ENCODE results near the gene STIP1.

Gene STIP1

GRCh38 chr11:64226507-64227051 is 40.6 kb downstream of the STIP1 start:
- TF ChIP-seq, protein P1, sequence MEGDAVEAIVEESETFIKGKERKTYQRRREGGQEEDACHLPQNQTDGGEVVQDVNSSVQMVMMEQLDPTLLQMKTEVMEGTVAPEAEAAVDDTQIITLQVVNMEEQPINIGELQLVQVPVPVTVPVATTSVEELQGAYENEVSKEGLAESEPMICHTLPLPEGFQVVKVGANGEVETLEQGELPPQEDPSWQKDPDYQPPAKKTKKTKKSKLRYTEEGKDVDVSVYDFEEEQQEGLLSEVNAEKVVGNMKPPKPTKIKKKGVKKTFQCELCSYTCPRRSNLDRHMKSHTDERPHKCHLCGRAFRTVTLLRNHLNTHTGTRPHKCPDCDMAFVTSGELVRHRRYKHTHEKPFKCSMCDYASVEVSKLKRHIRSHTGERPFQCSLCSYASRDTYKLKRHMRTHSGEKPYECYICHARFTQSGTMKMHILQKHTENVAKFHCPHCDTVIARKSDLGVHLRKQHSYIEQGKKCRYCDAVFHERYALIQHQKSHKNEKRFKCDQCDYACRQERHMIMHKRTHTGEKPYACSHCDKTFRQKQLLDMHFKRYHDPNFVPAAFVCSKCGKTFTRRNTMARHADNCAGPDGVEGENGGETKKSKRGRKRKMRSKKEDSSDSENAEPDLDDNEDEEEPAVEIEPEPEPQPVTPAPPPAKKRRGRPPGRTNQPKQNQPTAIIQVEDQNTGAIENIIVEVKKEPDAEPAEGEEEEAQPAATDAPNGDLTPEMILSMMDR (IDR thresholded peaks at IDR 0.05): no peak
- H3K4me3 ChIP-seq (ENCODE audit: low read depth in 1 of 2, low read length in 1 of 2): peak overlapping the region; percentile 75 to 84
- H3K27ac ChIP-seq: peak overlapping the region; percentile 85
- H3K4me1 ChIP-seq (ENCODE audit: control insufficient read depth in 1 of 2, insufficient read depth in 1 of 2, low read depth in 1 of 2, low read length in 1 of 2): peaks cover 47 to 50% of the 10 kb centered on the region in 2 experiments
- H3K36me3 ChIP-seq: peaks cover 31% of the 10 kb centered on the region
- H3K9me3 ChIP-seq: no peaks in the 10 kb centered on the region
- no peaks in the 10 kb centered on the region for H3K27me3 ChIP-seq

DNA sequence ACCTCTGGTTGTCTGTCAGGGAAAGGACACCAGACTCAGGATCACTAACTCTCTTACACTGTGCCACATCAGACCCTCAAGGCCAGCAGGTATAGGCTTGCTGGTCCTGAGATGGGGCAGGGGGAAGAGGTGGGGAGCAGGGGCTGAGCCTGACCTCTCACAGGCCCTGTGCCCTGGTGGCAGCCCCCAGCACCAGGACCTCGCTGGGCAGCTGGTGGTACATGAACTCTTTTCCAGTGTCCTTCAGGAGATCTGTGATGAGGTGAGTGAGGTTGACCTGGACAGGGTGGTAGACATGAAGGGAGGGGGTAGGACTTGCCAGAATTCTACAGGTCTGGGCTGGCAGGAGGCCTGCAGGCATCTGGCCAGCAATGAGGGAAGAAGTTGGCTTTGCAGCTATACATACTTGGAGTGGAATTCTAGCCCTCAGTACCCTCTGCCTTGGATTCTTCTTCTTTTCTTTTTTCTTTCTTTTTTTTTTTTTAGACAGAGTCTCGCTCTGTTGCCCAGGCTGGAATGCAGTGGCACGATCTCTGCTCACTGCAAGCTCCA is 41.5 kb downstream of the STIP1 start:
- H3K27me3 ChIP-seq: no peaks in the 10 kb centered on the region
- peak overlapping the region; percentile 75 to 84 for H3K4me3 ChIP-seq (ENCODE audit: low read depth in 1 of 2, low read length in 1 of 2)
- TF ChIP-seq, protein P1 (IDR thresholded peaks at IDR 0.05): no peak
- peak overlapping the region; percentile 85 for H3K27ac ChIP-seq
- peaks cover 56 to 59% of the 10 kb centered on the region in 2 experiments for H3K4me1 ChIP-seq (ENCODE audit: control insufficient read depth in 1 of 2, insufficient read depth in 1 of 2, low read depth in 1 of 2, low read length in 1 of 2)
- peaks cover 23% of the 10 kb centered on the region for H3K36me3 ChIP-seq
- H3K9me3 ChIP-seq: no peaks in the 10 kb centered on the region

DNA sequence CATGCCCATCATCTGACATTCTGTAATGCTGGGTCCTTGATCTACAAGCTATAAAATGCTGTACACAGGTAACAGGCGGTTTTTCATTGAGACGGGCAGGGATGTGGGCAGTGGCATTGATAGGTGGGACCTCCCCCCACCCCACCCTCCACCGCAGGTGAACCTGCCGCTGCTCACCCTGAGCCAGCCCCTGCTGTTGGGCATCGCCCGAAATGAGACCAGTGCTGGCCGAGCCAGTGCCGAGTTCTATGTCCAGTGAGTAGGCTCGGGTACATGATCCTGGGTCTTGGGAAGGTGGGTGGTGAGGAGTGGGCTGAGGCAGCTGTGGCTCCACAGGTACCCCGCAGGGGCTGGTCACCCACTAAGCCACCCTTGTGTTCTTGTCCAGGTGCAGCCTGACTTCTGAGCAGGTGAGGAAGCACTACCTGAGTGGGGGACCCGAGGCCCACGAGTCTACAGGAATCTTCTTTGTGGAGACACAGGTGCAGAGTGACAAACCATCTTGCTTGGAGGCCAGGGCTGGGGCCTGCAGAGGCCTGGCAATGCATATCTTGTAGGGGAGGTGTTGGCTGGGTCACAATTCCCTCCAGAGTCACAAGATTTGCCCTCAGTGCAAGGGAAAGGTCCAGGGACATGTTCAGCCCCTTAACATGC is 43.2 kb downstream of the STIP1 start:
- Histone ChIP-seq H3K9me3 (no peaks in the 10 kb centered on the region), H3K4me1 (ENCODE audit: control insufficient read depth in 1 of 2, insufficient read depth in 1 of 2, low read depth in 1 of 2, low read length in 1 of 2) (peaks cover 63 to 67% of the 10 kb centered on the region in 2 experiments), H3K4me3 (ENCODE audit: low read depth in 1 of 2, low read length in 1 of 2) (peak overlapping the region in 1 of 2 experiments; percentile 96), H3K27me3 (peaks cover 11% of the 10 kb centered on the region), H3K27ac (peak overlapping the region; percentile 97), H3K36me3 (peaks cover 6% of the 10 kb centered on the region)
- TF ChIP-seq, protein P1 (IDR thresholded peaks at IDR 0.05): no peak

GRCh38 chr11:64229744-64230170 is 43.8 kb downstream of the STIP1 start:
- Histone ChIP-seq H3K4me3 (ENCODE audit: low read depth in 1 of 2, low read length in 1 of 2) (peak overlapping the region; percentile 77 to 96), H3K27ac (peak overlapping the region; percentile 97), H3K36me3 (peaks cover under 1% of the 10 kb centered on the region), H3K27me3 (peaks cover 14% of the 10 kb centered on the region), H3K9me3 (no peaks in the 10 kb centered on the region), H3K4me1 (ENCODE audit: control insufficient read depth in 1 of 2, insufficient read depth in 1 of 2, low read depth in 1 of 2, low read length in 1 of 2) (peaks cover 61 to 68% of the 10 kb centered on the region in 2 experiments)
- TF ChIP-seq, protein P1 (IDR thresholded peaks at IDR 0.05): no peak

DNA sequence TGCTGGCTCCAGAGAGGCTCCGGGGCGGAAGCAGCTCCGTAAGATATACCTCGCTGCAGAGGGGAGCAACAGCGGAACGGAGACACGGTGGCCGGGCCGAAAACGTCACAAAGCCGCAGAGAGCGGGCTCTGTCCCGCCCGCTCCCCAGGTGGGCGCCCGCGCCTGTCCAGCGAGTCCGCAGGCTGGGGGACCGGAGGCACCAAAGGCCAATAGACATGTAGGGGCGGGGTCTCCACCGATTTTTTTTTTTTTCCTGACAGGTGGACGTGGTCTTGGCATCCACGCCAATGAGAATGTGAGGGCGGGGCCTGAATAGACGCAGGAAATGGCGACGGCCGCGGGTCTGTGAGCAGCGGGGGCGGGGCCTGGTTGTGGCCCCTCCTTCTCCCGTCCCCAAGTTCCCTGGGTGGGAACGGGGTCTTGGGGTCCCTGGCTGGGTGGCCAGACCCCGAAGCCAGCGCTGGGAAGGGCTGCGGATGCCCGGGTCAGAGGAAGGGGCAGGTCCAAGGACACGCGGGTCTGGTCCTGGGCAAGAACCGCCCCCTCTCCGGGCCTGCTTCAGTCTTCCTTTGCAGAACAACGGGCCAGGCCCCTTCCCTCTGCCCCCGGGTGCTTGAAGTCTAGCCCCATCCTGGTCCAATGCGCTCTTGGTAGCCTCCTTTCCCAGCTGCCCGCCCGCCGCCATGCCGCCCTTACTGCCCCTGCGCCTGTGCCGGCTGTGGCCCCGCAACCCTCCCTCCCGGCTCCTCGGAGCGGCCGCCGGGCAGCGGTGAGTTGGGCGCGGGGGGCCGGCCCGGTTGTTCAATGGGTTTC is 44.4 kb downstream of the STIP1 start, which contains the start of gene DNAJC4:
Gene DNAJC4, plus strand, starts transcription at position 378 of the 814 bp plus-strand sequence. Its CDS starts 307 bp downstream, at position 685.
- peaks cover 20% of the 10 kb centered on the region for H3K27me3 ChIP-seq
- H3K36me3 ChIP-seq: no peaks in the 10 kb centered on the region
- peak within 1 kb of the TSS; percentile 77 to 96 for H3K4me3 ChIP-seq (ENCODE audit: low read depth in 1 of 2, low read length in 1 of 2)
- H3K27ac ChIP-seq: peak within 1 kb of the TSS; percentile 97
- no peaks in the 10 kb centered on the region for H3K9me3 ChIP-seq
- H3K4me1 ChIP-seq (ENCODE audit: control insufficient read depth in 1 of 2, insufficient read depth in 1 of 2, low read depth in 1 of 2, low read length in 1 of 2): peaks cover 60 to 68% of the 10 kb centered on the region in 2 experiments
- TF ChIP-seq, protein P1 (IDR thresholded peaks at IDR 0.05): no peak
